Gastroesophageal sphincter (tissue), 3 donors: ENCODE results near the gene COMP.

Source experiments
- CTCF ChIP-seq, 4 experiments: fragments of 200-600 bp in 2 of 4; fragments of 450-650 bp in 2 of 4; sonication (generic) in 1 of 4; IDR thresholded peaks; one replicate each; pipeline ENCODE4 v1.5.1; 2017 to 2019; ENCODE audit warnings: antibody characterized with exemption in 4 of 4, mild to moderate bottlenecking in 2 of 4, moderate library complexity in 2 of 4
- EP300 ChIP-seq: sonication (generic); formaldehyde crosslinking; IDR thresholded peaks from one replicate; pipeline ENCODE4 v1.6.1; 2017; ENCODE audit warnings: antibody characterized with exemption, mild to moderate bottlenecking
- POLR2A ChIP-seq, 2 donors: fragments of 450-650 bp; IDR thresholded peaks; one replicate each; pipeline ENCODE4 v1.6.1; 2017; ENCODE audit warnings: antibody characterized with exemption in 2 of 2, mild to moderate bottlenecking in 2 of 2, moderate library complexity in 1 of 2
- POLR2AphosphoS5 ChIP-seq: sonication (generic); formaldehyde crosslinking; IDR thresholded peaks from one replicate; pipeline ENCODE4 v1.6.1; 2017; ENCODE audit warnings: antibody characterized with exemption

DNA sequence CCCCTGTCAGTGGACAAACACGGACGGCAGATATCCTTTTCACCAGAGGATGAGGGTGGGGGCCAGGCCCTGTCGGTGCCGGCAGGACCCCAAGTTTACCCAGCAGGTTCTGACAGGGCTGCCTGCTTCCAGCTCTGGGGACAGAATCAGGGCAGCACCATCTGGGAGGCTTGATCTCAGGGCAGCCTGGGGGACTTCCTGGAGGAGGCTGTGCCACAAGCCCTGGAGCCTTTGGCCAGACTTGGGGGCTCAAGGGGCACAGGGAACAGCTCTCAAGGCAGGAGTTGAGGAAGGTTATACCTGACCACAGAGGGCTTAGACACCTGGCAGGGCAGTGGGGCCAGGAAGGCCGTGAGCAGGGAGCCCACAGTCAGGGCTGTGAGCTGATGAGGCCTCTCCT lies 45.2 kb downstream of the COMP start:
- TF ChIP-seq POLR2A (IDR thresholded peaks at IDR 0.05) = no peak
- TF ChIP-seq CTCF (IDR thresholded peaks at IDR 0.05) = no peak
- no peak for TF ChIP-seq POLR2AphosphoS5
- TF ChIP-seq EP300 = no peak
